GM12878 (cell line): ENCODE results near the gene PLCB2. TPM values are rescaled to one million over a fixed set of nuclear protein-coding genes. Genes with fewer than 3 reads are reported as not detected.

Experiments used
- ATAC-seq: fragments of 200-7000 bp; cut with Tn5 transposase; 3 replicates; pipeline ENCODE4 v1.9.1; 2020; ENCODE audit warnings: mild to moderate bottlenecking, moderate library complexity
- BruUV-seq: library from RNA; stranded (reverse); fragments of 400-500 nt; replicated peaks from 2 replicates; lab custom pipeline; 2021; lab: Mats Ljungman, UMichigan
- CTCF ChIA-PET: fragments of 300-600 bp; sonication (Branson Sonifier 250); formaldehyde crosslinking; extraction: SDS; loops from one replicate; lab custom pipeline; 2021; ENCODE audit warnings: inconsistent platforms; lab: Yijun Ruan, JAX
- POLR2A ChIA-PET: fragments of 350-600 bp; formaldehyde crosslinking; extraction: SDS; loops from one replicate; lab custom pipeline; 2021; ENCODE audit warnings: inconsistent platforms; lab: Charles Lee
- RAD21 ChIA-PET: fragments of 300-600 bp; sonication (Branson Sonifier 250); formaldehyde crosslinking; loops from one replicate; lab custom pipeline; 2023; ENCODE audit warnings: antibody characterized with exemption; ENCODE audit not compliant: unreplicated experiment; lab: Charles Lee
- SMC1A ChIA-PET: fragments of 300-600 bp; sonication (Branson Sonifier 250); formaldehyde crosslinking; loops from one replicate; lab custom pipeline; 2023; ENCODE audit not compliant: unreplicated experiment, uncharacterized antibody; lab: Charles Lee
- DNase-seq: peaks from one replicate; pipeline ENCODE4 v3.0.0-alpha.2; 2011; ENCODE audit warnings: low read depth, low spot score
- FAIRE-seq: peaks from 3 replicates; lab custom pipeline; 2011; peaks lifted over from hg19 to GRCh38; lab: Jason Lieb, UNC
- H2AFZ ChIP-seq: 2 replicates; pipeline ENCODE4 v1.6.0; 2011; ENCODE audit warnings: low read depth, low read length, control low read depth; ENCODE audit not compliant: control insufficient read depth
- H3K27ac ChIP-seq: 2 replicates; pipeline ENCODE4 v1.5.1; 2011; ENCODE audit warnings: control low read depth; ENCODE audit not compliant: control insufficient read depth, insufficient read depth
- H3K27me3 ChIP-seq, 2 experiments: replicated peaks in 1 of 2; 2 replicates each; pipeline versions ENCODE4 v1.6.0 to v1.6.1; 2011; ENCODE audit warnings: low read length in 1 of 2; ENCODE audit not compliant: control insufficient read depth in 2 of 2, insufficient read depth in 2 of 2
- H3K36me3 ChIP-seq, 2 experiments: 2 replicates each; pipeline ENCODE4 v1.5.1; 2011; ENCODE audit warnings: low read length in 1 of 2; ENCODE audit not compliant: control insufficient read depth in 2 of 2, insufficient read depth in 2 of 2
- H3K4me1 ChIP-seq: 2 replicates; pipeline ENCODE4 v1.6.1; 2011; ENCODE audit warnings: mild to moderate bottlenecking, low read length, moderate library complexity, mixed read lengths; ENCODE audit not compliant: control insufficient read depth, insufficient read depth
- H3K4me2 ChIP-seq: 2 replicates; pipeline ENCODE4 v1.6.0; 2011; ENCODE audit warnings: control low read depth; ENCODE audit not compliant: control insufficient read depth, insufficient read depth
- H3K4me3 ChIP-seq: fragments of 200-600 bp; sonication (generic); 2 replicates; pipeline ENCODE4 v1.5.1; 2016
- H3K79me2 ChIP-seq: 2 replicates; pipeline ENCODE4 v1.6.0; 2011; ENCODE audit warnings: low read length; ENCODE audit not compliant: control insufficient read depth, insufficient read depth
- H3K9ac ChIP-seq: 2 replicates; pipeline ENCODE4 v1.8.0; 2011; ENCODE audit warnings: low read length, control low read depth, mixed read lengths; ENCODE audit not compliant: control insufficient read depth, insufficient read depth
- H3K9me3 ChIP-seq: replicated peaks from 3 replicates; pipeline ENCODE4 v1.5.1; 2011; ENCODE audit warnings: mild to moderate bottlenecking, low read length; ENCODE audit not compliant: control insufficient read depth, insufficient read depth
- H4K20me1 ChIP-seq: 2 replicates; pipeline ENCODE4 v1.6.0; 2011; ENCODE audit not compliant: control insufficient read depth, insufficient read depth
- CBX5 ChIP-seq: sonication (generic); IDR thresholded peaks from 2 replicates; pipeline ENCODE4 v1.6.1; 2016; ENCODE audit warnings: low read depth, moderate library complexity, mild to moderate bottlenecking, inconsistent platforms
- CHD4 ChIP-seq: fragments of 200-600 bp; sonication (generic); IDR thresholded peaks from 2 replicates; pipeline ENCODE4 v1.6.1; 2016; ENCODE audit warnings: mild to moderate bottlenecking
- EGR1 ChIP-seq, 2 experiments: IDR thresholded peaks; 1 replicate in 1 of 2; 2 replicates in 1 of 2; pipeline ENCODE4 v1.6.1; 2011 to 2012; ENCODE audit warnings: low read depth in 2 of 2, low read length in 2 of 2, borderline replicate concordance in 1 of 2, mild to moderate bottlenecking in 1 of 2, moderate library complexity in 1 of 2
- EZH2 ChIP-seq: IDR thresholded peaks from 2 replicates; pipeline ENCODE4 v1.6.1; 2012; ENCODE audit warnings: low read depth, mild to moderate bottlenecking, control low read depth, inconsistent platforms, low read length, borderline replicate concordance; ENCODE audit not compliant: control insufficient read depth
- KLF5 ChIP-seq: fragments of 450-650 bp; IDR thresholded peaks from 2 replicates; pipeline ENCODE4 v1.6.1; 2014; ENCODE audit warnings: mild to moderate bottlenecking; ENCODE audit not compliant: partially characterized antibody
- MEF2B ChIP-seq: fragments of 450-650 bp; IDR thresholded peaks from 2 replicates; pipeline ENCODE4 v1.6.1; 2018; ENCODE audit warnings: mild to moderate bottlenecking, moderate library complexity; ENCODE audit not compliant: partially characterized antibody, poor library complexity, severe bottlenecking
- MTA3 ChIP-seq: IDR thresholded peaks from 2 replicates; pipeline ENCODE4 v1.6.1; 2012; ENCODE audit warnings: low read length, inconsistent platforms, borderline replicate concordance
- NFXL1 ChIP-seq: fragments of 450-650 bp; IDR thresholded peaks from 2 replicates; pipeline ENCODE4 v1.6.1; 2017; ENCODE audit warnings: antibody characterized with exemption, mild to moderate bottlenecking, borderline replicate concordance
- RB1 ChIP-seq: fragments of 450-650 bp; formaldehyde crosslinking; IDR thresholded peaks from 2 replicates; pipeline ENCODE4 v1.6.1; 2017; ENCODE audit warnings: mild to moderate bottlenecking, borderline replicate concordance
- RCOR1 ChIP-seq: conservative IDR thresholded peaks from 2 replicates; pipeline ENCODE4 v1.6.1; 2012; ENCODE audit warnings: low read depth, low read length, improper control_type of control experiment
- SMAD1 ChIP-seq: fragments of 450-650 bp; IDR thresholded peaks from 2 replicates; pipeline ENCODE4 v1.6.1; 2018; ENCODE audit warnings: mild to moderate bottlenecking, low read depth; ENCODE audit not compliant: partially characterized antibody
- STAT1 ChIP-seq: fragments of 450-650 bp; conservative IDR thresholded peaks from 2 replicates; pipeline ENCODE4 v1.6.1; 2014; ENCODE audit warnings: antibody characterized with exemption, mild to moderate bottlenecking
- TARDBP ChIP-seq: IDR thresholded peaks from 2 replicates; pipeline ENCODE4 v1.6.1; 2016; ENCODE audit warnings: borderline replicate concordance
- WRNIP1 ChIP-seq: IDR thresholded peaks from 2 replicates; pipeline ENCODE4 v1.6.1; 2011; ENCODE audit warnings: low read depth, low read length, improper control_type of control experiment, borderline replicate concordance
- ZNF384 ChIP-seq: IDR thresholded peaks from 2 replicates; pipeline ENCODE4 v1.6.1; 2012; ENCODE audit warnings: low read depth, mild to moderate bottlenecking, low read length, improper control_type of control experiment, borderline replicate concordance
- WGBS: methylation state at CpG from one replicate; pipeline ENCODE4 v1.1.6; 2016; ENCODE audit warnings: low lambda C conversion rate; ENCODE audit not compliant: insufficient replicate concordance, insufficient coverage; ENCODE audit errors: missing lambda C conversion rate; 5-methylcytosine and 5-hydroxymethylcytosine counted together
- in situ Hi-C: fragments of 300-500 bp; cut with MboI; formaldehyde crosslinking; loops from 9 replicates; pipeline ENCODE4 v1.14.3; 2018; ENCODE audit warnings: mixed read lengths
- intact Hi-C: fragments of 100-400 bp; cut with micrococcal nuclease; formaldehyde crosslinking; loops from one replicate; pipeline ENCODE4 v1.14.2; 2022; ENCODE audit not compliant: unreplicated experiment
- polyA plus RNA-seq, 11 experiments: library from polyadenylated mRNA; depleted of rRNA in 4 of 11; unstranded in 6 of 11; stranded (reverse) in 5 of 11; fragments of >200 nt; fragmentation: Nextera tagmentation in 4 of 11; fragmentation: Illumina TruSeq in 1 of 11; extraction: Ambion mirVana in 4 of 11; extraction: Trizol in 1 of 11; gene quantifications; 1 replicate in 1 of 11; 2 replicates in 10 of 11; pipeline versions ENCODE4 v1.2.1 to v1.2.3, GENCODE V29; 2011 to 2016; ENCODE audit warnings: inconsistent platforms in 2 of 11, missing spikeins in 2 of 11, low read depth in 1 of 11
- total RNA-seq, 4 experiments: library from RNA; depleted of rRNA in 3 of 4; stranded (reverse); fragments of >200 nt in 3 of 4; fragmentation: Illumina TruSeq in 1 of 4; extraction: Trizol in 1 of 4; gene quantifications; 2 replicates each; pipeline versions ENCODE4 v1.2.1 to v1.2.3, GENCODE V29; 2013 to 2021
- TF ChIP-seq, protein P1 (sequence below): fragments of 450-650 bp; IDR thresholded peaks from 2 replicates; pipeline ENCODE4 v1.6.1; 2017; ENCODE audit warnings: antibody characterized with exemption, mild to moderate bottlenecking, moderate library complexity
- TF ChIP-seq, protein P2 (sequence below): fragments of 150-350 bp; IDR thresholded peaks from 2 replicates; pipeline ENCODE4 v1.6.1; 2014; ENCODE audit warnings: mild to moderate bottlenecking, low read depth, low read length

Gene PLCB2
- total and polyA plus RNA-seq, 10 of the 15 experiments (the other 5 are each of a cell fraction or from before 2014, with no cell fraction given) = 1.2 to 39.4 (median 10.7) TPM

DNA sequence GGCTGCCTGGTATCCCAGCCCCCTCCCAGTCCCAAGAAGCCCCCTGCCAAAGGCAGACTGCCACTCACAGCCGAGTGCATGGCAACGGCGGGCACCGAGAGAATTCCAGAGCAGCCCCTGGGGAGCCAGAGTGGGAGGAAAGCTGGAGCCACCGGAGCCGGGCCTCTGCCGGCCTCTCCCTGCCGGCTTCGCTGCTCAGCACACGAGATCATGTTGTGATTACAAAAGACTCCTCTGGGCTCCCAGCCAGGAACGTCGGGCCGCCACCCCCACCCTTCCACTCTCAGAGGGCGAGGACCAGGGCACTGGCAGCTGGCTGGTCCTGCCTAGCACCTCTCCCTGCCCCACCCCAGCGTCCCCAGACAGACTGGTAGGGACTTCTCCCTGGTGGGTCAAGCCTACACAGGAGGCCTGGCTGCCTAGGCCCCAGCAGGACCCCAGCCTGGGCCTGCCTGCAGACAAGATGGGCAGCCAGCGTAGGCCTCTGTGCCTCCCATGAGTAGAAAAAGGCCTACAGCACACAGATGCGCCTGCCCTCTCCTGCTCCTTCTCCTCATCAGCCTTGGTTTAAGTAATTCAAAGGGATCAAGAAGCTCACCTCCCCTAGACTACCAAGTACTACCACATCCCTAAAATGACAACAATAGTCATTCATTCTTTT is 33.1 kb upstream of the PLCB2 start, which contains the start of gene CCDC9B (continued):
- TF ChIP-seq, protein P1, sequence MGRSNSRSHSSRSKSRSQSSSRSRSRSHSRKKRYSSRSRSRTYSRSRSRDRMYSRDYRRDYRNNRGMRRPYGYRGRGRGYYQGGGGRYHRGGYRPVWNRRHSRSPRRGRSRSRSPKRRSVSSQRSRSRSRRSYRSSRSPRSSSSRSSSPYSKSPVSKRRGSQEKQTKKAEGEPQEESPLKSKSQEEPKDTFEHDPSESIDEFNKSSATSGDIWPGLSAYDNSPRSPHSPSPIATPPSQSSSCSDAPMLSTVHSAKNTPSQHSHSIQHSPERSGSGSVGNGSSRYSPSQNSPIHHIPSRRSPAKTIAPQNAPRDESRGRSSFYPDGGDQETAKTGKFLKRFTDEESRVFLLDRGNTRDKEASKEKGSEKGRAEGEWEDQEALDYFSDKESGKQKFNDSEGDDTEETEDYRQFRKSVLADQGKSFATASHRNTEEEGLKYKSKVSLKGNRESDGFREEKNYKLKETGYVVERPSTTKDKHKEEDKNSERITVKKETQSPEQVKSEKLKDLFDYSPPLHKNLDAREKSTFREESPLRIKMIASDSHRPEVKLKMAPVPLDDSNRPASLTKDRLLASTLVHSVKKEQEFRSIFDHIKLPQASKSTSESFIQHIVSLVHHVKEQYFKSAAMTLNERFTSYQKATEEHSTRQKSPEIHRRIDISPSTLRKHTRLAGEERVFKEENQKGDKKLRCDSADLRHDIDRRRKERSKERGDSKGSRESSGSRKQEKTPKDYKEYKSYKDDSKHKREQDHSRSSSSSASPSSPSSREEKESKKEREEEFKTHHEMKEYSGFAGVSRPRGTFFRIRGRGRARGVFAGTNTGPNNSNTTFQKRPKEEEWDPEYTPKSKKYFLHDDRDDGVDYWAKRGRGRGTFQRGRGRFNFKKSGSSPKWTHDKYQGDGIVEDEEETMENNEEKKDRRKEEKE = no peak
- no peak for TF ChIP-seq RCOR1
- TF ChIP-seq, protein P2, sequence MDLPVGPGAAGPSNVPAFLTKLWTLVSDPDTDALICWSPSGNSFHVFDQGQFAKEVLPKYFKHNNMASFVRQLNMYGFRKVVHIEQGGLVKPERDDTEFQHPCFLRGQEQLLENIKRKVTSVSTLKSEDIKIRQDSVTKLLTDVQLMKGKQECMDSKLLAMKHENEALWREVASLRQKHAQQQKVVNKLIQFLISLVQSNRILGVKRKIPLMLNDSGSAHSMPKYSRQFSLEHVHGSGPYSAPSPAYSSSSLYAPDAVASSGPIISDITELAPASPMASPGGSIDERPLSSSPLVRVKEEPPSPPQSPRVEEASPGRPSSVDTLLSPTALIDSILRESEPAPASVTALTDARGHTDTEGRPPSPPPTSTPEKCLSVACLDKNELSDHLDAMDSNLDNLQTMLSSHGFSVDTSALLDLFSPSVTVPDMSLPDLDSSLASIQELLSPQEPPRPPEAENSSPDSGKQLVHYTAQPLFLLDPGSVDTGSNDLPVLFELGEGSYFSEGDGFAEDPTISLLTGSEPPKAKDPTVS = no peak

DNA sequence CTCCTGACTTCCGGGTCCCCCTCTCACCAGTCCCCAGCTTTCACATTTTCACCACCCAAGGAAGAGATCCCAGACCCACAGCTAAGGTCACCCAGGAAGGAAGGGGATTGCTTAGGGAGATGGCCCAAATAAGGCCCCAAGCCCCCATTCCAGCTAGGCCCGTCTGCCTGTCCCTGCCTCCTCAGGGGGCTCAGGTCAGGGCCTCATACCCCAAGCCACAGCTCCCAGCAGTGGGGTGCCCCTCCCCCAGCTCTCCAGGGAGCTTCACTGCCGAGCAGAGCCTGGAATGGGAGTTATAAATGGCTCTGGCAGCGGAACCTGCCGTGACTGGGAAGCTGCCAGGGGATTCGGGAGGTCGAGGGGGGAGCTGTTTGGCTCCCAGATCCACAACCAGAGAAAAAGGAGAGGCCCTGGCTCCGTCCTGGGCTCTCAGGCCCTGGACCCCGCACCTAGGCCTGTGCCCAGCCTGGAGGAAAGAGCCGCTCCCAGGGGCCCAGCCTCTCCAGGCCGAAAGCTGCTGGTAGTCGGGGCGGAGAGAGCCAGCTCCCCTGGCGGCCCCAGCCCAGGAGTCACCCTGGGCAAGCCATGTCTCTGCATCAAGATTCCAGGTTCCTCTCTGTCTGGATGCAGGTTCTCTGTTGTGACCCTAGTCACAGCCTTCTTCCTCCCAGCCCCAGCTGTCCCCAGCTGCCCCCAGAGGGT is 32.5 kb upstream of the PLCB2 start:
- Histone ChIP-seq H3K9ac (no peak overlapping the region), H4K20me1 (no peaks in the 10 kb centered on the region), H3K27ac (no peak overlapping the region), H2AFZ (no peak overlapping the region), H3K4me2 (no peak overlapping the region), H3K9me3 (no peaks in the 10 kb centered on the region), H3K4me1 (no peaks in the 10 kb centered on the region), H3K36me3 (no peaks in the 10 kb centered on the region), H3K4me3 (no peak overlapping the region), H3K79me2 (no peaks in the 10 kb centered on the region), H3K27me3 (no peaks in the 10 kb centered on the region; a peak in 1 of 4 replicates)
- POLR2A ChIA-PET = interaction anchor here (0.8 kb wide), 1 partner anchor 294 kb away, joined by 3 read pairs; no protein-coding TSS in a partner anchor
- intact Hi-C loops = loop anchor here (10.0 kb wide), 1 partner anchor 165 kb away; no protein-coding TSS in a partner anchor
- RAD21 ChIA-PET = interaction anchor here (1.1 to 4.7 kb wide), 4 partner anchors 18 to 62 kb away, joined by 3 to 93 read pairs (median 16); partner anchors contain the start of gene INAFM2
- in situ Hi-C loops = no loop called here
- WGBS = 23% methylated on average over 14 of the region's 14 CpGs
- ATAC-seq (no peak), DNase-seq (no peak), FAIRE-seq (no peak)
- no TSS peak for BruUV-seq
- CTCF ChIA-PET = interaction anchor here (0.7 to 13.7 kb wide), 14 partner anchors 9 to 160 kb away, joined by 3 to 336 read pairs (median 4); partner anchors contain the start of genes INAFM2, IVD and PLCB2
- SMC1A ChIA-PET = interaction anchor here (0.9 to 4.6 kb wide), 2 partner anchors 13 to 17 kb away, joined by 3 to 31 read pairs; no protein-coding TSS in a partner anchor
- TF ChIP-seq ZNF384 (no peak), KLF5 (no peak), SMAD1 (no peak), CBX5 (no peak), NFXL1 (no peak), MTA3 (no peak), WRNIP1 (no peak), STAT1 (no peak), EZH2 (no peak), EGR1 (IDR thresholded peaks at IDR 0.05; ENCODE audit: borderline replicate concordance in 1 of 2, low read depth in 2 of 2, low read length in 2 of 2) (no peak), TARDBP (no peak), CHD4 (no peak), MEF2B (no peak), RB1 (no peak)
